ENCODE measurements around the gene AKAIN1.
A peak's percentile ranks its signal among the peaks of the same experiment; 100 is the strongest.

AKAIN1 gene

DNA sequence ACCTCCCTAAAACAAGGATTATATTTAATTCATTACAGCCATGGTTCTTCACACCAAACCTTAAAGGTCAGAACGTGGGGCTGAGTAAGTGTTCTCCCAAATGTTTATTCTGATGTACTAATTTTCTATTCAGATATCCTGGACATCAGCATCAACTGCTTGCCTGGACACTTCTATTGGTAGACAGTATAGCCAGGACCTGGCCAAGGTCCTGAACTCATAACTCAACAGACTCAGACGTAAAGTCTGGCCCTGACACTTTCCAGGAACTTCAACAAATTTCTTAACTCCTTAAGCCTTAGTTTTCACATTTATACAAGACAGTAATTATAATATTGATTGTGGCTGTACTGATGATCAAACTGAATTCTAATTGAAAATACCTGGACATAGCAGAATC is 89.1 kb downstream of the AKAIN1 start:
- Histone ChIP-seq H3K18ac (ENCODE audit: low read length) (no peak overlapping the region), H3K4me2 (ENCODE audit: low read length) (no peak overlapping the region), H3K14ac (ENCODE audit: low read length) (no peak overlapping the region), H3K27me3 (ENCODE audit: insufficient read depth, low read length) (no peaks in the 10 kb centered on the region), H4K12ac (ENCODE audit: low read depth, low read length) (no peak overlapping the region), H3K23ac (ENCODE audit: low read length) (no peak overlapping the region), H3K4me3 (ENCODE audit: low read depth, low read length) (no peak overlapping the region), H3K9ac (ENCODE audit: low read length) (no peak overlapping the region), H2AK5ac (ENCODE audit: low read length) (no peak overlapping the region), H2AFZ (ENCODE audit: insufficient read depth, low read length, poor library complexity) (no peak overlapping the region), H3K27ac (ENCODE audit: low read depth, low read length) (no peak overlapping the region), H4K91ac (ENCODE audit: low read depth, low read length) (no peak overlapping the region), H3K4ac (ENCODE audit: low read depth, low read length) (no peak overlapping the region), H2BK5ac (ENCODE audit: low read depth, low read length, poor library complexity) (no peak overlapping the region), H3K79me1 (ENCODE audit: low read length) (no peaks in the 10 kb centered on the region), H3K79me2 (ENCODE audit: control insufficient read depth, insufficient read depth, low read length, poor library complexity) (no peaks in the 10 kb centered on the region), H3K36me3 (ENCODE audit: control insufficient read depth in 1 of 2, insufficient read depth in 2 of 2, low read length in 2 of 2) (no peaks in the 10 kb centered on the region), H3K9me3 (ENCODE audit: insufficient read depth, low read depth, low read length) (no peaks in the 10 kb centered on the region), H4K8ac (ENCODE audit: low read depth, low read length) (no peak overlapping the region), H2BK12ac (ENCODE audit: low read length) (no peak overlapping the region), H3K4me1 (ENCODE audit: control insufficient read depth in 1 of 2, insufficient read depth in 2 of 2, low read length in 2 of 2) (no peaks in the 10 kb centered on the region), H2BK120ac (ENCODE audit: insufficient read depth, low read length, poor library complexity) (no peak overlapping the region)
- WGBS (ENCODE audit: extremely low coverage, insufficient coverage, insufficient read length): no CpG with 5 or more reads among the region's 2 CpGs
- DNase-seq: peak in 1 of 2 donors; percentile 8

DNA sequence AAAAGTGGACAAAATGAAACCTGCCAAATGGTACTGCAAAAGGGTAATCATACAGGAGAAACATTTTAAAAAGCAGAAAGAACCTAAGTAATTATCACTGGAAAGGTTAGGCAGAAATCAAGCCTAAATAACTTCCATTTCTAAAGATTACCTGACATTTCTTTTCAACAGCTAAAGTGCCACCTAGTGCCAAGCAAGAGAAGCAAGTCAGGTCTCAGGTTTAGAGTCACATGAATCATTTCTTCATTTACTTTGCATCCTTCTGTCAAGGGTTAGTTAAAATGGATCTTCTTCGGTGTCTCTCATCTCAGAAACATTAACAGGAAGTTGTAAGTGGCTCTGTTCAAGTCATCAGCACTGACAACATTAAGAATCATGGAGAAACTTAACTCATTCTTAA is 90.3 kb downstream of the AKAIN1 start:
- Histone ChIP-seq H3K4me3 (ENCODE audit: low read depth, low read length) (no peak overlapping the region), H2BK12ac (ENCODE audit: low read length) (no peak overlapping the region), H3K4me1 (ENCODE audit: control insufficient read depth in 1 of 2, insufficient read depth in 2 of 2, low read length in 2 of 2) (no peaks in the 10 kb centered on the region), H2BK5ac (ENCODE audit: low read depth, low read length, poor library complexity) (no peak overlapping the region), H3K36me3 (ENCODE audit: control insufficient read depth in 1 of 2, insufficient read depth in 2 of 2, low read length in 2 of 2) (no peaks in the 10 kb centered on the region), H3K23ac (ENCODE audit: low read length) (no peak overlapping the region), H3K18ac (ENCODE audit: low read length) (no peak overlapping the region), H4K91ac (ENCODE audit: low read depth, low read length) (no peak overlapping the region), H3K27me3 (ENCODE audit: insufficient read depth, low read length) (no peaks in the 10 kb centered on the region), H3K79me2 (ENCODE audit: control insufficient read depth, insufficient read depth, low read length, poor library complexity) (no peaks in the 10 kb centered on the region), H3K9me3 (ENCODE audit: insufficient read depth, low read depth, low read length) (no peaks in the 10 kb centered on the region), H2AK5ac (ENCODE audit: low read length) (no peak overlapping the region), H3K27ac (ENCODE audit: low read depth, low read length) (no peak overlapping the region), H3K14ac (ENCODE audit: low read length) (no peak overlapping the region), H3K4ac (ENCODE audit: low read depth, low read length) (no peak overlapping the region), H3K9ac (ENCODE audit: low read length) (no peak overlapping the region), H4K12ac (ENCODE audit: low read depth, low read length) (no peak overlapping the region), H2AFZ (ENCODE audit: insufficient read depth, low read length, poor library complexity) (no peak overlapping the region), H2BK120ac (ENCODE audit: insufficient read depth, low read length, poor library complexity) (no peak overlapping the region), H4K8ac (ENCODE audit: low read depth, low read length) (no peak overlapping the region), H3K79me1 (ENCODE audit: low read length) (no peaks in the 10 kb centered on the region), H3K4me2 (ENCODE audit: low read length) (no peak overlapping the region)
- no CpG with 5 or more reads among the region's 1 CpG for WGBS (ENCODE audit: extremely low coverage, insufficient coverage, insufficient read length)
- no peak for DNase-seq

DNA sequence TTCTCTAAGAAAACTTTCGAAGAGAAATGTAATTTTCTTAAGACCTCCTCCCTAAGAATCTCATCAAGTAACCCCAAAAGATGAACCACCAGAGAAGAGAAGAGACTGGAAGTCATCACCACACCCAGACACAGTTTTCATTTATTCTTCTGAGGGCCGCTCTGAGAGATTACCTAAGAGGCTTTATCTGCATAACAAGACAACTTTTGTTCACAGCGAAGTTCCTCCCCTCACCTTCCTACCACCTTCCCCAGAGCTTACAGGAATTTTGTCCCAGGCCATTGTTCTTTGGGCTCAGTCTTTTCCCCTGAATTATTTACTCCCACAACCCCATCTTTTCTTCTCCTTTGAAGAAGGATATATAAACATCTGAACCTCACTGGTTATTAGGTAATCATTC is 92.8 kb downstream of the AKAIN1 start:
- H4K12ac ChIP-seq (ENCODE audit: low read depth, low read length): no peak overlapping the region
- no peak overlapping the region for H2AFZ ChIP-seq (ENCODE audit: insufficient read depth, low read length, poor library complexity)
- no peaks in the 10 kb centered on the region for H3K9me3 ChIP-seq (ENCODE audit: insufficient read depth, low read depth, low read length)
- no peak overlapping the region for H4K8ac ChIP-seq (ENCODE audit: low read depth, low read length)
- no peak overlapping the region for H2BK5ac ChIP-seq (ENCODE audit: low read depth, low read length, poor library complexity)
- no peak overlapping the region for H3K4ac ChIP-seq (ENCODE audit: low read depth, low read length)
- no peak overlapping the region for H3K4me3 ChIP-seq (ENCODE audit: low read depth, low read length)
- H2AK5ac ChIP-seq (ENCODE audit: low read length): no peak overlapping the region
- no peak for DNase-seq
- no CpG with 5 or more reads among the region's 3 CpGs for WGBS (ENCODE audit: extremely low coverage, insufficient coverage, insufficient read length)
- no peak overlapping the region for H2BK12ac ChIP-seq (ENCODE audit: low read length)
- no peak overlapping the region for H3K23ac ChIP-seq (ENCODE audit: low read length)
- H3K79me2 ChIP-seq (ENCODE audit: control insufficient read depth, insufficient read depth, low read length, poor library complexity): no peaks in the 10 kb centered on the region
- no peaks in the 10 kb centered on the region for H3K36me3 ChIP-seq (ENCODE audit: control insufficient read depth in 1 of 2, insufficient read depth in 2 of 2, low read length in 2 of 2)
- no peaks in the 10 kb centered on the region for H3K4me1 ChIP-seq (ENCODE audit: control insufficient read depth in 1 of 2, insufficient read depth in 2 of 2, low read length in 2 of 2)
- H3K79me1 ChIP-seq (ENCODE audit: low read length): no peaks in the 10 kb centered on the region
- no peak overlapping the region for H2BK120ac ChIP-seq (ENCODE audit: insufficient read depth, low read length, poor library complexity)
- H3K27ac ChIP-seq (ENCODE audit: low read depth, low read length): no peak overlapping the region
- H3K18ac ChIP-seq (ENCODE audit: low read length): no peak overlapping the region
- H3K4me2 ChIP-seq (ENCODE audit: low read length): no peak overlapping the region
- no peak overlapping the region for H3K14ac ChIP-seq (ENCODE audit: low read length)
- H3K9ac ChIP-seq (ENCODE audit: low read length): no peak overlapping the region
- no peaks in the 10 kb centered on the region for H3K27me3 ChIP-seq (ENCODE audit: insufficient read depth, low read length)
- no peak overlapping the region for H4K91ac ChIP-seq (ENCODE audit: low read depth, low read length)

GRCh38 chr18:5103693-5104092 is 93.4 kb downstream of the AKAIN1 start:
- Histone ChIP-seq H2BK5ac (ENCODE audit: low read depth, low read length, poor library complexity) (no peak overlapping the region), H4K8ac (ENCODE audit: low read depth, low read length) (no peak overlapping the region), H3K27me3 (ENCODE audit: insufficient read depth, low read length) (no peaks in the 10 kb centered on the region), H3K23ac (ENCODE audit: low read length) (no peak overlapping the region), H2BK120ac (ENCODE audit: insufficient read depth, low read length, poor library complexity) (no peak overlapping the region), H4K91ac (ENCODE audit: low read depth, low read length) (no peak overlapping the region), H2AK5ac (ENCODE audit: low read length) (no peak overlapping the region), H3K4me1 (ENCODE audit: control insufficient read depth in 1 of 2, insufficient read depth in 2 of 2, low read length in 2 of 2) (no peaks in the 10 kb centered on the region), H2AFZ (ENCODE audit: insufficient read depth, low read length, poor library complexity) (no peak overlapping the region), H3K4ac (ENCODE audit: low read depth, low read length) (no peak overlapping the region), H3K4me3 (ENCODE audit: low read depth, low read length) (no peak overlapping the region), H3K79me1 (ENCODE audit: low read length) (no peaks in the 10 kb centered on the region), H3K9me3 (ENCODE audit: insufficient read depth, low read depth, low read length) (no peaks in the 10 kb centered on the region), H3K79me2 (ENCODE audit: control insufficient read depth, insufficient read depth, low read length, poor library complexity) (no peaks in the 10 kb centered on the region), H3K14ac (ENCODE audit: low read length) (no peak overlapping the region), H3K27ac (ENCODE audit: low read depth, low read length) (no peak overlapping the region), H3K36me3 (ENCODE audit: control insufficient read depth in 1 of 2, insufficient read depth in 2 of 2, low read length in 2 of 2) (no peaks in the 10 kb centered on the region), H3K18ac (ENCODE audit: low read length) (no peak overlapping the region), H2BK12ac (ENCODE audit: low read length) (no peak overlapping the region), H3K9ac (ENCODE audit: low read length) (no peak overlapping the region), H4K12ac (ENCODE audit: low read depth, low read length) (no peak overlapping the region), H3K4me2 (ENCODE audit: low read length) (no peak overlapping the region)
- DNase-seq: no peak
- WGBS (ENCODE audit: extremely low coverage, insufficient coverage, insufficient read length): no CpG with 5 or more reads among the region's 2 CpGs
